ENCODE measurements around the gene FTL.
A peak's percentile ranks its signal among the peaks of the same experiment; 100 is the strongest.
"Not testable (repeated sequence)": the region's sequence is repeated elsewhere in the genome, so short reads cannot be mapped to it uniquely, and the experiment has no call there.

Gene FTL

GRCh38 chr19:48965040-48965805, at the start of gene FTL:
FTL (plus strand) TSS chr19:48965309; CDS start chr19:48965508, 199 bp downstream.
- DNase-seq (ENCODE audit: low read depth in 2 of 2), result peak; percentile 74 to 80

DNA sequence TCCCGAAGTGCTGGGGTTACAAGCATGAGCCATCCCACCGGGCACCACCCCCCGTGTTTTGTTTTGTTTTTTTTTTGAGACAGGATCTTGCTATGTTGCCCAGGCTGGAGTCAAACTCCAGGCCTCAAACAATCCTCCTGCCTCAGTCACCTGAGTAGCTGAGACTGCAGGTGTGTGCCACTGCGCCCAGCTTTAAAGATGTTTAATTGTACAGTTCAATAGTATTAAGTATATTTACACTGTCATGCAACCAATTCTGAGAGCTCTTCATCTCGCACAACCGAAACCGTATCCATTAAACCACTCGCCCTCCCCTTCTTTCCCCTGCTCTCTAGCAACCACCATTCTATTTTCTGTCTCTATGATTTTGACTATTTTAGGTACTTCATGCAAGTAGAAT, 49.4 kb upstream of the FTL start:
- DNase-seq (ENCODE audit: low read depth in 2 of 2), result no peak

- DNase-seq (ENCODE audit: low read depth in 2 of 2), result no peak
These were observed 47.0 kb upstream of the FTL start for GRCh38 chr19:48918071-48918470.

- DNase-seq (ENCODE audit: low read depth in 2 of 2), result no peak
These were observed 46.3 kb upstream of the FTL start for GRCh38 chr19:48918801-48919247.

GRCh38 chr19:48919271-48919670, 45.8 kb upstream of the FTL start:
- DNase-seq (ENCODE audit: low read depth in 2 of 2), result not testable (repeated sequence)

GRCh38 chr19:48920949-48921348, 44.2 kb upstream of the FTL start:
- DNase-seq (ENCODE audit: low read depth in 2 of 2), result no peak

DNA sequence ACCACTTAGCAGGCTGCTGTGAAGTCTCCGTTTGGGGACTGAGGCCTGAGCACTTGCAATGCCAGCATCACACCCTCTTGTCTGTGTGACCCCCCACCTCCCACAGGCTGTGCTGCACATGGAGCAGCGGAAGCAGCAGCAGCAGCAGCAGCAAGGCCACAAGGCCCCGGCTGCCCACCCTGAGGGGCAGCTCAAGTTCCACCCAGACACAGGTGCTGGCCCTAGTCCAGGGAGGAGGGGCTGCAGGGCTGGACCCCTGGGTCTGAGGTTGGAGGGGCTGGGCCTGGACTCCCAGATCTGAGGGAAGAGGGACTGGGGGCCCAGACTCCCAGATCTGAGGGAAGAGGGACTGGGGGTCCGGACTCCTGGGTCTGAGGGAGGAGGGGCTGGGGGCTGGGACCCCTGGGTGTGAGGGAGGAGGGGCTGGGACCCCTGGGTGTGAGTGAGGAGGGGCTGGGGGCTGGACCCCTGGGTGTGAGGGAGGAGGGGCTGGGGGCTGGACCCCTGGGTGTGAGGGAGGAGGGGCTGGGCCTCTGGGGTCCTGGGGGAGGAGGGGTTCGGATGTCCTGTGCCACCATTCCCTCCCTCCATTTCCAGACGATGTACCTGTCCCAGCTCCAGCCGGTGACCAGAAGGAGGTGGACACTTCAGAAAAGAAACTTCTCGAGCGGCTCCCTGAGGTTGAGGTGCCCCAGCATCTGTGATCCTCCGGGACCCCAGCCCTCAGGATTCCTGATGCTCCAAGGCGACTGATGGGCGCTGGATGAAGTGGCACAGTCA, 43.2 kb upstream of the FTL start:
- DNase-seq (ENCODE audit: low read depth in 2 of 2), result no peak

DNA sequence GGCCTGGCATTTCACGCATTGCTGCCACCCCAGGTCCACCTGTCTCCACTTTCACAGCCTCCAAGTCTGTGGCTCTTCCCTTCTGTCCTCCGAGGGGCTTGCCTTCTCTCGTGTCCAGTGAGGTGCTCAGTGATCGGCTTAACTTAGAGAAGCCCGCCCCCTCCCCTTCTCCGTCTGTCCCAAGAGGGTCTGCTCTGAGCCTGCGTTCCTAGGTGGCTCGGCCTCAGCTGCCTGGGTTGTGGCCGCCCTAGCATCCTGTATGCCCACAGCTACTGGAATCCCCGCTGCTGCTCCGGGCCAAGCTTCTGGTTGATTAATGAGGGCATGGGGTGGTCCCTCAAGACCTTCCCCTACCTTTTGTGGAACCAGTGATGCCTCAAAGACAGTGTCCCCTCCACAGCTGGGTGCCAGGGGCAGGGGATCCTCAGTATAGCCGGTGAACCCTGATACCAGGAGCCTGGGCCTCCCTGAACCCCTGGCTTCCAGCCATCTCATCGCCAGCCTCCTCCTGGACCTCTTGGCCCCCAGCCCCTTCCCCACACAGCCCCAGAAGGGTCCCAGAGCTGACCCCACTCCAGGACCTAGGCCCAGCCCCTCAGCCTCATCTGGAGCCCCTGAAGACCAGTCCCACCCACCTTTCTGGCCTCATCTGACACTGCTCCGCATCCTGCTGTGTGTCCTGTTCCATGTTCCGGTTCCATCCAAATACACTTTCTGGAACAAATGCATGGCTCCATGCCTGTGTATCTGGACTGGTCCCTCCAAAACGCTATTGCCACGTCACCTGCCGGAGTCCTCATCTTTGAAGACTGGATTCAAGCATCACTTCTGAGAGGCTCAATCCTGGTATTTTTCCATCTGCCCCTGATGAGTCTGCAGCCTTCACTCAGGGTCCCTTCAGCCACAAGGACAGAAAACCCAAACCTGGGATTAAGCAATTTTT, 42.3 kb upstream of the FTL start:
- DNase-seq (ENCODE audit: low read depth in 2 of 2), result no peak

DNA sequence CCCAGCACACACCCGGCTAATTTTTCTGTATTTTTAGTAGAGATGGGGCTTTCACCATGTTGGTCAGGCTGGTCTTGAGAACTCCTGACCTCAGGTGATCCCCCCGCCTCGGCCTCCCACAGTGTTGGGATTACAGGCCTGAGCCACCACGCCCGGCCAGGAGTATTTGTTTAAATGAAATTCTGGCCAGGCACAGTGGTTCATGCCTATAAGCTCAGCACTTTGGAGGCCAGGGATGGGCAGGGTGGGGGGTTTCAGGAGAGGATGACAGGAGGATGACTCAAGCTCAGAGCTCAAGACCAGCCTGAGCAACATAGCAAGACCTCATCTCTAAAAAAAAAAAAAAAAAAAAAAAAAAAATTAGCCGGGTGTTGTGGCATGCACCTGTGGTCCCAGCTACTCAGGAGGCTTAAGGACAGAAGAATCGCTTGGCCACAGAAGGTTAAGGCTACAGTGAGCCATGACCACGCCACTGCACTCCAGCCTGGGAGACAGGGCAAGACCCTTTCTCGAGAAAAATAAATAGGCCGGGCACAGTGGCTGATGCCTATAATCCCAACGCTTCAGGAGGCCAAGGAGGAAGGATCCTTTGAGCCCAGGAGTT, 39.8 kb upstream of the FTL start:
- no peak for DNase-seq (ENCODE audit: low read depth in 2 of 2)

- DNase-seq (ENCODE audit: low read depth in 2 of 2), result not testable (repeated sequence)
These were observed 39.2 kb upstream of the FTL start for GRCh38 chr19:48925890-48926289.

- DNase-seq (ENCODE audit: low read depth in 2 of 2), result no peak
These were observed 38.2 kb upstream of the FTL start for GRCh38 chr19:48926909-48927308.

DNA sequence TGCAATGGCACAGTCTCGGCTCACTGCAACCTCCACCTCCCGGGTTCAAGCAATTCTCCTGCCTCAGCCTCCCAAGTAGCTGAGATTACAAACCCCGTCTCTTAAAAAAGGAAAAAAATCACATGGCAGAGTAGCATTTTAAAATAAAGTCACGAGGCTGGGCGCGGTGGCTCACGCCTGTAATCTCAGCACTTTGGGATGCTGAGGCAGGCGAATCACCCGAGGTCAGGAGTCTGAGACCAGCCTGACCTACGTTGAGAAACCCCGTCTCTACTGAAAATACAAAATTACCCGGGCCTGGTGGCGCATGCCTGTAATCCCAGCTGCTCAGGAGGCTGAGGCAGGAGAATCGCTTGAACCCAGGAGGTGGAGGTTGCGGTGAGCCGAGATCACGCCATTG, 37.4 kb upstream of the FTL start:
- not testable (repeated sequence) for DNase-seq (ENCODE audit: low read depth in 2 of 2)

DNA sequence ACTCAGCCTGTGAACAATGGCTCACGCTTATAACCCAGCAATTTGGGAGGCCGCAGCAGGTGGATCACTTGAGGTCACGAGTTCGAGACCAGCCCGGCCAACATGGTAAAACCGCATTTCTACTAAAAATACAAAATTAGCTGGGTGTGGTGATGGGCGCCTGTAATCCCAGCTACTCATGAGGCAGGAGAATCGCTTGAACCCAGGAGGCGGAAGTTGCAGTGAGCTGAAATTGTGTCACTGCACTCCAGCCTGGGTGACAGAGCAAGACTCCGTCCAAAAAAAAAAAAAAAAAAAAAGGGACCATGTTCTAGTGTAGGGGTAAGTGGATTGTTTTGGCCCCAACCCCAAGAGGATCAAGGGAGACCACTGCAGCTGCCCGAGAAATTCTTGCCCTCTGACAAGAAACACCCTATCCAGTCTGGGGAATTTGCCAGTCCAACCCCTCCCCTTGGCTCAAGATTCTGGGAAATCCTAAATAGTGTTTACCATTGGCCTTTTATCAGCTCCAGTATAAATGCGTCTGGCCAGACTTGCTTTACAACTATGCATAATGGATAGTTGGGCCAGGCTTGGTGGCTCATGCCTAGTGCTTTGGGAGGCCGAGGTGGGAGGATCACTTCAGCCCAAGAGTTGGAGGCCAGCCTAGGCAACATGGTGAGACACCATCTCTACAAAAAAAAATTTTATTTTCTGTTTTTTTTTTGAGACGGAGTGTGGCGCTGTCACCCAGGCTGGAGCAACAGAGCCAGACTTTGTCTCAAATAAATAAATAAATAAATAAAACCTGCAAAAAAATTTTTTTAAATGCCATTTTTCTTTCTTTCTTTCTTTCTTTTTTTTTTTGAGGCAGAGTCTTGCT, 36.7 kb upstream of the FTL start:
- no peak for DNase-seq (ENCODE audit: low read depth in 2 of 2)

DNA sequence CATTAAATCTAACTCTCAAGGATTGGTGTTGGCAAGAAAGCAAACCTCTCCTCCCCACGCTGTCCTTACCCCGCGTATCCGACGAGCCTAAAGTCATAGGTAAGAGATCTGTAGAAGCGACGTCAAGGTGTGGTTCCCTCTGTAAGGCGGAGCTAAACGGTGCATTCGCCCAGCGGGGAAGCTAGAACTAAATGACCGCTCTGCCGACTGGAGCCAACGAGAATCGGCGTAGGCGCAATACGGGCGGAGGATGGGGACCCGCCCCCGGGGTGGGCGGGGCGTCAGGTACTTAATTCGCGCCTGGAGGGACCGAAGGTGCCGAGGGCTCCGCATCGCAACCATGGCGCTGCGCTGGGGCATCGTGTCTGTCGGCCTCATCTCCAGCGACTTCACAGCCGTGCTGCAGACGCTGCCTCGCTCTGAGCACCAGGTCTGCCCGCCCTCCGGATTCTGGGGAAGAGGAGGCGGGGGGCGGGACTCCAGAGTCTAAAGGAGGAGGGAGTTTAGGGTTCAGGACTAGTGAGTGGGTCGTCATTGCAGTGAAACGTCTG, 31.7 kb upstream of the FTL start, which contains the start of gene DHDH:
TSS of gene DHDH (plus strand) at position 318 of the 551 bp plus-strand sequence. CDS start at position 341, 23 bp downstream.
- peak; percentile 58 to 63 for DNase-seq (ENCODE audit: low read depth in 2 of 2)

- no peak for DNase-seq (ENCODE audit: low read depth in 2 of 2)
These were observed 30.3 kb upstream of the FTL start for GRCh38 chr19:48934837-48935236.

- DNase-seq (ENCODE audit: low read depth in 2 of 2), result no peak
These were observed 29.2 kb upstream of the FTL start for GRCh38 chr19:48935864-48936263.

DNA sequence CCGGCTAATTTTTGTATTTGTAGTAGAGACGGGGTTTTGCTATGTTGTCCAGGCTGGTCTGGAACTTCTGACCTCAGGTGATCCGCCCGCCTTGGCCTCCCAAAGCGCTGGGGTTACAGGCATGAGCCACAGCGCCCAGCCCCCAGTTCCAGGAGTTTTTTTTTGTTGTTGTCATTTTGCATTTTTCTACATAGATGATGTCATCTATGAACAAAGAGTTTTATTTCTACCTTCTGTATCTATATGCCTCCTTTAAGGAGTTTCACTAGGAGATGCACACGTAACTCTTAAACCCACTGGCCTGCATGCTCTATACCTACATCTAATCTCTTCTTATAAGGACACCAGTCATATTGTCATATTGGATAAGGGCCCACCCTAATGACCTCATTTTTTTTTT, 26.9 kb upstream of the FTL start:
- DNase-seq (ENCODE audit: low read depth in 2 of 2), result no peak

DNA sequence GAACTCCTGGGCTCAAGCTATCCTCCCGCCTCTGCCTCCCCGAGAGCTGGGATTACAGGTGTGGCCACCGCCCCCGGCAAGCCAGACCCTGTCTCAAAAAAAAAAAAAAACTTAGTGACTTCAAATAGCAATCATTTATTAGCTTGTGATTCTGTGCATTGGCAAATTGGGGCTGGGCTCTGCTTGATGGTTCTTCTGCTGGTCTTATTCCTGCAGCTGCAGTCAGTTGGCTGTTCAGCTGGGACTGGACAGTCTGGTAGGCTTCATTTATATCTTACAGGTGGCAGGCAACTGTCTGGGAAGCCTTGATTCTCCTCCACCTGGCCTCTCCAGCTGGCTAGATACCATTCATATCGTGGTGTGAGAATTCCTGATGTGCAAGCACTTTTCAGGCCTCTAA, 24.2 kb upstream of the FTL start:
- DNase-seq (ENCODE audit: low read depth in 2 of 2), result no peak

GRCh38 chr19:48943081-48943480, 22.0 kb upstream of the FTL start:
- DNase-seq (ENCODE audit: low read depth in 2 of 2), result no peak

GRCh38 chr19:48945415-48945814, 19.7 kb upstream of the FTL start:
- no peak for DNase-seq (ENCODE audit: low read depth in 2 of 2)

Measured in activated CD8-positive, alpha-beta memory T cell treated with anti-CD3 and anti-CD28 coated beads for 4 hours (primary cell).